ENCODE data around the gene TMEM170A.

DNA sequence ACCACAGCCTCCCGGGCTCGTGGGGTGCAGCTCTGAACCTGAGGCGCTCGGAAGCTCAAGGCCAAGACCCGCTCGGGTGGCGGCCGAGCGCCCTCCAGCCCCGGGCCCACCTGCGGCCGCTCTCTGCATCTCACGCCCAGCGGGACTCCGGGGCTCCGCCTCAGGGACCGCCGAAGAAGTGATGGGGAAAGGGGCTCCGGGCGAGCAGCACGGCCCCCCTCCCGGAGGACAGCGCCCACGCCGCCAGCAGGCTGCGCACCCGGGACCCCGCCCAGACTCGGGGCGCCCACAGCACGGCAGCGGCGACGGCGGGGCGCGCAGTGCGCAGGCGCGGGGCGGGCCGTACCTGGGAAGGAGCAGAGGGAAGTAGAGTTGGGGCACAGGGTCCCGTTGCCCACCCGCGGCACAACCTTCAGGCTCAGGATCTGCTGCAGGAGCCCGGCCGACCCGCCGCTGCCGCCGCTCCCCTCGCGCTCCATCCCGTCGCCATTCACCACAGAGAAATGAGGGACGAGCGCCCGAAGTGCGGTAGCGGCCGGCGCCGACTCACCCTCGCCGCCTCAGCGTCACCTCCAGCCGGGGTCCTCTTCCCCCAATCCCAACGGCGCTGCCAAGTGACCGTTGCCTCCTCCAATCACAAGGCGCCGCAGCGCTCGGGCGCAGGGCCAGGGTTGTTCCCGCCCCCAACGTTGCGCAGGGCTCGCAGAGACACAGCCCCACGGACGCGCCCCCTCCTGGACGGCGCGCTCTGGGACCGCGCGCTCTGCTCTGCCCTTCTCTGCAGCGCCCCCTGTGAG is at the start of gene TMEM170A:
- TF ChIP-seq, protein P1, sequence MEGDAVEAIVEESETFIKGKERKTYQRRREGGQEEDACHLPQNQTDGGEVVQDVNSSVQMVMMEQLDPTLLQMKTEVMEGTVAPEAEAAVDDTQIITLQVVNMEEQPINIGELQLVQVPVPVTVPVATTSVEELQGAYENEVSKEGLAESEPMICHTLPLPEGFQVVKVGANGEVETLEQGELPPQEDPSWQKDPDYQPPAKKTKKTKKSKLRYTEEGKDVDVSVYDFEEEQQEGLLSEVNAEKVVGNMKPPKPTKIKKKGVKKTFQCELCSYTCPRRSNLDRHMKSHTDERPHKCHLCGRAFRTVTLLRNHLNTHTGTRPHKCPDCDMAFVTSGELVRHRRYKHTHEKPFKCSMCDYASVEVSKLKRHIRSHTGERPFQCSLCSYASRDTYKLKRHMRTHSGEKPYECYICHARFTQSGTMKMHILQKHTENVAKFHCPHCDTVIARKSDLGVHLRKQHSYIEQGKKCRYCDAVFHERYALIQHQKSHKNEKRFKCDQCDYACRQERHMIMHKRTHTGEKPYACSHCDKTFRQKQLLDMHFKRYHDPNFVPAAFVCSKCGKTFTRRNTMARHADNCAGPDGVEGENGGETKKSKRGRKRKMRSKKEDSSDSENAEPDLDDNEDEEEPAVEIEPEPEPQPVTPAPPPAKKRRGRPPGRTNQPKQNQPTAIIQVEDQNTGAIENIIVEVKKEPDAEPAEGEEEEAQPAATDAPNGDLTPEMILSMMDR (IDR thresholded peaks at IDR 0.05), result peak; percentile 100
- TF ChIP-seq ZNF121 (CRISPR knock-in tag; IDR thresholded peaks at IDR 0.05) (peak; percentile 3; the same call in 1 of the 2 replicates), ATF2 (CRISPR knock-in tag; IDR thresholded peaks at IDR 0.05; ENCODE audit: borderline replicate concordance, low read depth) (no peak), ATF3 (CRISPR knock-in tag; conservative IDR thresholded peaks at IDR 0.05) (no peak), JUN (CRISPR knock-in tag; IDR thresholded peaks at IDR 0.05) (0 out of 2 replicates have a peak, but pooled peaks have one; percentile 15), GABPB1 (CRISPR knock-in tag; IDR thresholded peaks at IDR 0.05) (peak; percentile 43), FOXP4 (CRISPR knock-in tag; IDR thresholded peaks at IDR 0.05) (peak; percentile 72), HMGXB4 (CRISPR knock-in tag; IDR thresholded peaks at IDR 0.05) (peak; percentile 97), ZBTB21 (CRISPR knock-in tag; IDR thresholded peaks at IDR 0.05; ENCODE audit: borderline replicate concordance) (0 out of 2 replicates have a peak, but pooled peaks have one; percentile 62), KAT7 (CRISPR knock-in tag; IDR thresholded peaks at IDR 0.05; ENCODE audit: borderline replicate concordance) (no peak; the same call in 1 of the 2 replicates)
- TF ChIP-seq, protein P2, sequence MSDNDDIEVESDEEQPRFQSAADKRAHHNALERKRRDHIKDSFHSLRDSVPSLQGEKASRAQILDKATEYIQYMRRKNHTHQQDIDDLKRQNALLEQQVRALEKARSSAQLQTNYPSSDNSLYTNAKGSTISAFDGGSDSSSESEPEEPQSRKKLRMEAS (CRISPR knock-in tag; IDR thresholded peaks at IDR 0.05), result peak; percentile 77

Measured in WTC11 (cell line).